GM21447 (cell line): ENCODE data around the gene NDUFB8.

Source experiments
- ATAC-seq: cut with Tn5 transposase; IDR thresholded peaks from one replicate; pipeline ENCODE4 v1.9.1; 2021; ENCODE audit not compliant: unreplicated experiment

Gene NDUFB8

GRCh38 chr10:100507357-100507732, 22.3 kb downstream of the NDUFB8 start:
- ATAC-seq: no peak

- ATAC-seq: no peak
Observed at GRCh38 chr10:100506596-100507356, 22.9 kb downstream of the NDUFB8 start.

- ATAC-seq: no peak
Observed at GRCh38 chr10:100505164-100505563, 24.5 kb downstream of the NDUFB8 start.

GRCh38 chr10:100504096-100504495, 25.6 kb downstream of the NDUFB8 start:
- ATAC-seq: no peak

GRCh38 chr10:100502926-100503494, 26.7 kb downstream of the NDUFB8 start:
- no peak for ATAC-seq

- no peak for ATAC-seq
Observed at GRCh38 chr10:100501423-100501822, 28.2 kb downstream of the NDUFB8 start.

GRCh38 chr10:100498059-100498458, 31.6 kb downstream of the NDUFB8 start:
- ATAC-seq: no peak

GRCh38 chr10:100496567-100496966, 33.1 kb downstream of the NDUFB8 start:
- no peak for ATAC-seq

GRCh38 chr10:100490531-100490930, 39.1 kb downstream of the NDUFB8 start:
- no peak for ATAC-seq

- ATAC-seq: no peak
Observed at GRCh38 chr10:100489396-100489795, 40.3 kb downstream of the NDUFB8 start.

GRCh38 chr10:100487529-100487928, 42.1 kb downstream of the NDUFB8 start:
- no peak for ATAC-seq

GRCh38 chr10:100485801-100486495, 43.7 kb downstream of the NDUFB8 start:
- no peak for ATAC-seq

- ATAC-seq: no peak
Observed at GRCh38 chr10:100485366-100485765, 44.3 kb downstream of the NDUFB8 start.

GRCh38 chr10:100483876-100484666, 45.6 kb downstream of the NDUFB8 start:
- no peak for ATAC-seq

- no peak for ATAC-seq
Observed at GRCh38 chr10:100482834-100483185, 46.9 kb downstream of the NDUFB8 start.

- ATAC-seq: peak; percentile 42
Observed at GRCh38 chr10:100482181-100482833, 47.4 kb downstream of the NDUFB8 start.

- peak; percentile 98 for ATAC-seq
Observed at GRCh38 chr10:100481462-100482081, 48.1 kb downstream of the NDUFB8 start.

GRCh38 chr10:100480002-100480401, 49.7 kb downstream of the NDUFB8 start:
- ATAC-seq: no peak

GRCh38 chr10:100479037-100479436, 50.6 kb downstream of the NDUFB8 start:
- ATAC-seq: no peak

GRCh38 chr10:100477970-100478369, 51.7 kb downstream of the NDUFB8 start:
- ATAC-seq: no peak
